SK-N-SH treated with all-trans-retinoic acid at 6 μM for 48 hours (cell line): ENCODE measurements around the gene RABGGTA.
"Not testable (repeated sequence)": the region's sequence is repeated elsewhere in the genome, so short reads cannot be mapped to it uniquely, and the experiment has no call there.

Source experiments
- ATAC-seq: fragments of 200-7000 bp; cut with Tn5 transposase; 3 replicates; pipeline ENCODE4 v1.9.1; 2020; ENCODE audit warnings: mild to moderate bottlenecking, moderate library complexity
- ARNTL ChIP-seq: fragments of 450-650 bp; formaldehyde crosslinking; IDR thresholded peaks from 2 replicates; pipeline ENCODE4 v1.5.0; 2020; ENCODE audit warnings: low read depth, mild to moderate bottlenecking, moderate library complexity, borderline replicate concordance
- BACH2 ChIP-seq: fragments of 250-450 bp; sonication (Bioruptor Pico); IDR thresholded peaks from 2 replicates; pipeline ENCODE4 v1.9.0; 2021; ENCODE audit warnings: mild to moderate bottlenecking, borderline replicate concordance
- CREB5 ChIP-seq: fragments of 250-450 bp; sonication (Bioruptor Pico); IDR thresholded peaks from 2 replicates; pipeline ENCODE4 v1.5.1; 2020; ENCODE audit warnings: low read depth, mild to moderate bottlenecking, moderate library complexity
- CSDC2 ChIP-seq: fragments of 250-450 bp; sonication (Bioruptor Pico); IDR thresholded peaks from 2 replicates; pipeline ENCODE4 v1.5.0; 2020; ENCODE audit warnings: mild to moderate bottlenecking, moderate library complexity
- CSRNP3 ChIP-seq: fragments of 250-450 bp; sonication (Bioruptor Pico); IDR thresholded peaks from 2 replicates; pipeline ENCODE4 v1.5.1; 2021; ENCODE audit warnings: mild to moderate bottlenecking, moderate library complexity
- ESRRG ChIP-seq: fragments of 250-450 bp; sonication (Bioruptor Pico); IDR thresholded peaks from 2 replicates; pipeline ENCODE4 v1.6.1; 2021; ENCODE audit warnings: mild to moderate bottlenecking
- GLIS3 ChIP-seq: fragments of 250-450 bp; sonication (Bioruptor Pico); IDR thresholded peaks from 2 replicates; pipeline ENCODE4 v1.5.0; 2020; ENCODE audit warnings: mild to moderate bottlenecking, moderate library complexity
- ISL1 ChIP-seq: fragments of 250-450 bp; sonication (Bioruptor Pico); IDR thresholded peaks from 2 replicates; pipeline ENCODE4 v2.1.2; 2022; ENCODE audit warnings: mild to moderate bottlenecking, moderate library complexity
- OSR1 ChIP-seq: fragments of 250-450 bp; sonication (Bioruptor Pico); IDR thresholded peaks from 2 replicates; pipeline ENCODE4 v1.8.0; 2022; ENCODE audit warnings: moderate library complexity, mild to moderate bottlenecking, inconsistent platforms
- PATZ1 ChIP-seq: fragments of 250-450 bp; sonication (Bioruptor Pico); IDR thresholded peaks from 2 replicates; pipeline ENCODE4 v1.8.0; 2020; ENCODE audit warnings: mild to moderate bottlenecking, moderate library complexity, borderline replicate concordance
- POU6F1 ChIP-seq: fragments of 250-450 bp; sonication (Bioruptor Pico); IDR thresholded peaks from 2 replicates; pipeline ENCODE4 v1.8.0; 2021; ENCODE audit warnings: low read depth, mild to moderate bottlenecking, moderate library complexity, borderline replicate concordance
- PPARA ChIP-seq: fragments of 250-450 bp; sonication (Bioruptor Pico); IDR thresholded peaks from 2 replicates; pipeline ENCODE4 v1.5.0; 2020; ENCODE audit warnings: mild to moderate bottlenecking, borderline replicate concordance
- RARB ChIP-seq: fragments of 250-450 bp; sonication (Bioruptor Pico); IDR thresholded peaks from 2 replicates; pipeline ENCODE4 v1.8.0; 2021; ENCODE audit warnings: mild to moderate bottlenecking, moderate library complexity
- SNAI2 ChIP-seq: fragments of 250-450 bp; sonication (Bioruptor Pico); IDR thresholded peaks from 2 replicates; pipeline ENCODE4 v1.5.0; 2020; ENCODE audit warnings: mild to moderate bottlenecking, moderate library complexity
- TCF4 ChIP-seq: fragments of 250-450 bp; sonication (Bioruptor Pico); IDR thresholded peaks from 2 replicates; pipeline ENCODE4 v1.8.0; 2021; ENCODE audit warnings: mild to moderate bottlenecking, moderate library complexity, borderline replicate concordance
- TSHZ2 ChIP-seq: fragments of 250-450 bp; sonication (Bioruptor Pico); IDR thresholded peaks from 2 replicates; pipeline ENCODE4 v1.5.0; 2020; ENCODE audit warnings: mild to moderate bottlenecking, moderate library complexity
- ZFP3 ChIP-seq: fragments of 250-450 bp; sonication (Bioruptor Pico); IDR thresholded peaks from 2 replicates; pipeline ENCODE4 v1.5.0; 2020; ENCODE audit warnings: mild to moderate bottlenecking, moderate library complexity
- ZFP30 ChIP-seq: fragments of 450-650 bp; formaldehyde crosslinking; IDR thresholded peaks from 2 replicates; pipeline ENCODE4 v1.5.0; 2022; ENCODE audit warnings: mild to moderate bottlenecking, moderate library complexity
- ZNF565 ChIP-seq: fragments of 450-650 bp; formaldehyde crosslinking; conservative IDR thresholded peaks from 2 replicates; pipeline ENCODE4 v1.5.0; 2020; ENCODE audit warnings: low read depth, mild to moderate bottlenecking, moderate library complexity
- ZNF70 ChIP-seq: fragments of 450-650 bp; formaldehyde crosslinking; IDR thresholded peaks from 2 replicates; pipeline ENCODE4 v1.5.0; 2020; ENCODE audit warnings: mild to moderate bottlenecking, moderate library complexity
- ZNF8 ChIP-seq: fragments of 450-650 bp; formaldehyde crosslinking; IDR thresholded peaks from 2 replicates; pipeline ENCODE4 v1.5.0; 2020; ENCODE audit warnings: mild to moderate bottlenecking, moderate library complexity

RABGGTA gene

GRCh38 chr14:24226473-24226872, 44.9 kb downstream of the RABGGTA start:
- TF ChIP-seq PATZ1 (CRISPR knock-in tag) (no peak), ZNF565 (CRISPR knock-in tag) (no peak), BACH2 (CRISPR knock-in tag) (no peak), ZNF70 (CRISPR knock-in tag) (no peak), GLIS3 (no peak), TCF4 (CRISPR knock-in tag) (no peak), ZFP3 (CRISPR knock-in tag) (no peak), ISL1 (CRISPR knock-in tag) (no peak), CREB5 (no peak), RARB (no peak), CSDC2 (CRISPR knock-in tag) (no peak)

GRCh38 chr14:24224618-24225071, 46.8 kb downstream of the RABGGTA start:
- no peak for TF ChIP-seq ESRRG (CRISPR knock-in tag)
- no peak for TF ChIP-seq OSR1 (CRISPR knock-in tag)
- TF ChIP-seq ZFP3 (CRISPR knock-in tag) = no peak
- TF ChIP-seq POU6F1 (CRISPR knock-in tag) = no peak
- no peak for TF ChIP-seq SNAI2 (CRISPR knock-in tag)
- no peak for TF ChIP-seq ZNF70 (CRISPR knock-in tag)
- TF ChIP-seq PPARA (CRISPR knock-in tag) = no peak
- no peak for TF ChIP-seq CSDC2 (CRISPR knock-in tag)
- TF ChIP-seq TSHZ2 = no peak
- TF ChIP-seq ISL1 (CRISPR knock-in tag) = no peak
- no peak for TF ChIP-seq ARNTL (CRISPR knock-in tag)
- ATAC-seq = peak; percentile 52; the same call in 2 of the 3 replicates

More at GRCh38 chr14:24226473-24226872, 44.9 kb downstream of the RABGGTA start:
- no peak for ATAC-seq

GRCh38 chr14:24222987-24223386, 48.4 kb downstream of the RABGGTA start:
- not testable (repeated sequence) for ATAC-seq

GRCh38 chr14:24219521-24219920, 51.9 kb downstream of the RABGGTA start:
- TF ChIP-seq GLIS3 = no peak
- TF ChIP-seq TSHZ2 = no peak
- no peak for TF ChIP-seq OSR1 (CRISPR knock-in tag)
- TF ChIP-seq PATZ1 (CRISPR knock-in tag) = no peak
- TF ChIP-seq BACH2 (CRISPR knock-in tag) = no peak
- TF ChIP-seq CSRNP3 = no peak
- TF ChIP-seq ESRRG (CRISPR knock-in tag) = no peak
- TF ChIP-seq ZNF8 (CRISPR knock-in tag) = no peak
- TF ChIP-seq SNAI2 (CRISPR knock-in tag) = no peak
- no peak for TF ChIP-seq ZNF70 (CRISPR knock-in tag)
- TF ChIP-seq CSDC2 (CRISPR knock-in tag) = no peak
- no peak for TF ChIP-seq PPARA (CRISPR knock-in tag)
- no peak for TF ChIP-seq TCF4 (CRISPR knock-in tag)
- no peak for TF ChIP-seq ZFP30 (CRISPR knock-in tag)
- ATAC-seq = no peak
